HL-60 (cell line): Measurements from ENCODE around the gene CPD.

ENCODE experiments used
- DNase-seq, 2 experiments: peaks; one replicate each; pipeline ENCODE4 v3.0.0-alpha.2; 2010 to 2020; ENCODE audit warnings: low read depth in 1 of 2, low spot score in 1 of 2
- H3K27ac ChIP-seq: fragments of 250-450 bp; sonication (Bioruptor Pico); replicated peaks from 2 replicates; pipeline ENCODE4 v1.5.1; 2020; ENCODE audit warnings: mild to moderate bottlenecking, moderate library complexity
- H3K27me3 ChIP-seq: fragments of 250-450 bp; sonication (Bioruptor Pico); 2 replicates; pipeline ENCODE4 v1.5.1; 2021; ENCODE audit warnings: mild to moderate bottlenecking, moderate library complexity; ENCODE audit not compliant: insufficient read depth, poor library complexity, severe bottlenecking
- H3K4me3 ChIP-seq: replicated peaks from 2 replicates; pipeline ENCODE4 v1.5.1; 2011; ENCODE audit warnings: mild to moderate bottlenecking, control low read depth, low read length; ENCODE audit not compliant: insufficient read depth
- CTCF ChIP-seq: IDR thresholded peaks from one replicate; pipeline ENCODE4 v1.5.1; 2011; ENCODE audit warnings: low read length, control low read depth, inconsistent platforms; ENCODE audit not compliant: insufficient read depth
- GABPA ChIP-seq: IDR thresholded peaks from 2 replicates; pipeline ENCODE4 v1.6.1; 2012; ENCODE audit warnings: low read depth
- POLR2AphosphoS5 ChIP-seq: IDR thresholded peaks from 2 replicates; pipeline ENCODE4 v1.6.1; 2012; ENCODE audit warnings: low read depth
- REST ChIP-seq: IDR thresholded peaks from 2 replicates; pipeline ENCODE4 v1.6.1; 2012; ENCODE audit warnings: low read depth; ENCODE audit not compliant: insufficient replicate concordance
- SPI1 ChIP-seq: IDR thresholded peaks from 2 replicates; pipeline ENCODE4 v1.6.1; 2012; ENCODE audit warnings: low read depth, mild to moderate bottlenecking, borderline replicate concordance

Gene CPD

GRCh38 chr17:30379903-30380381, 1.2 kb downstream of the CPD start:
- Histone ChIP-seq H3K27me3 (no peaks in the 10 kb centered on the region), H3K27ac (peak overlapping the region; percentile 81), H3K4me3 (peak overlapping the region; percentile 74)
- no peak for TF ChIP-seq SPI1
- TF ChIP-seq CTCF, result no peak
- no peak for TF ChIP-seq GABPA
- no peak for TF ChIP-seq POLR2AphosphoS5
- no peak for TF ChIP-seq REST
- no peak for DNase-seq

- Histone ChIP-seq H3K4me3 (peak overlapping the region; percentile 74), H3K27me3 (no peaks in the 10 kb centered on the region), H3K27ac (peak overlapping the region; percentile 8; the same call in 1 of the 2 replicates)
- TF ChIP-seq SPI1, result peak; percentile 92
- no peak for TF ChIP-seq POLR2AphosphoS5
- DNase-seq, result peak in 1 of 2 experiments; percentile 23
Observed at GRCh38 chr17:30380643-30381339, 2.1 kb downstream of the CPD start.

GRCh38 chr17:30381340-30381659, 2.6 kb downstream of the CPD start:
- Histone ChIP-seq H3K27me3 (no peaks in the 10 kb centered on the region), H3K4me3 (peak overlapping the region; percentile 74)

More at GRCh38 chr17:30381340-30381659, 2.6 kb downstream of the CPD start:
- H3K27ac ChIP-seq, result 0 out of 2 replicates have a peak overlapping the region, but pooled peaks have one; percentile 8
- DNase-seq, result no peak
- TF ChIP-seq CTCF (no peak), GABPA (no peak), SPI1 (no peak), POLR2AphosphoS5 (no peak), REST (no peak)
